Caco-2 (cell line): ENCODE results near the gene TPSB2. TPM values are rescaled to one million over a fixed set of nuclear protein-coding genes. Genes with fewer than 3 reads are reported as not detected.

Experiments used
- BruUV-seq: library from RNA; stranded (reverse); fragments of 400-500 nt; replicated peaks from 2 replicates; lab custom pipeline; 2021; lab: Mats Ljungman, UMichigan
- CTCF ChIA-PET: fragments of 300-600 bp; sonication (Branson Sonifier 250); formaldehyde crosslinking; loops from one replicate; lab custom pipeline; 2022; ENCODE audit warnings: antibody characterized with exemption; lab: Charles Lee
- POLR2A ChIA-PET: fragments of 300-600 bp; sonication (Branson Sonifier 250); formaldehyde crosslinking; loops from one replicate; lab custom pipeline; 2022; ENCODE audit warnings: antibody characterized with exemption; lab: Charles Lee
- DNase-seq, 2 experiments: peaks; one replicate each; pipeline versions ENCODE4 v3.0.0 to v3.0.0-alpha.2; 2020 to 2022
- H3K27me3 ChIP-seq: replicated peaks from 2 replicates; pipeline ENCODE4 v1.6.0; 2011; ENCODE audit warnings: low read length; ENCODE audit not compliant: control insufficient read depth, insufficient read depth
- H3K36me3 ChIP-seq: 2 replicates; pipeline ENCODE4 v1.5.1; 2011; ENCODE audit warnings: low read length; ENCODE audit not compliant: control insufficient read depth, insufficient read depth
- H3K4me1 ChIP-seq: fragments of 250-450 bp; sonication (Bioruptor Pico); 2 replicates; pipeline ENCODE4 v1.5.1; 2020; ENCODE audit warnings: mild to moderate bottlenecking
- H3K4me3 ChIP-seq: 2 replicates; pipeline ENCODE4 v1.5.1; 2011; ENCODE audit warnings: low read depth, mild to moderate bottlenecking, control low read depth, low read length
- H3K9me3 ChIP-seq: fragments of 250-450 bp; sonication (Bioruptor Pico); 2 replicates; pipeline ENCODE4 v1.5.1; 2020; ENCODE audit warnings: mild to moderate bottlenecking, moderate library complexity
- H3K27ac Mint-ChIP-seq: one replicate; pipeline ENCODE4 v1.8.0; 2022; ENCODE audit warnings: mixed read lengths; ENCODE audit not compliant: unreplicated experiment
- H3K27me3 Mint-ChIP-seq: one replicate; pipeline ENCODE4 v1.8.0; 2022; ENCODE audit warnings: mixed read lengths; ENCODE audit not compliant: insufficient read depth, unreplicated experiment
- H3K36me3 Mint-ChIP-seq: one replicate; pipeline ENCODE4 v1.8.0; 2022; ENCODE audit warnings: mild to moderate bottlenecking, mixed read lengths; ENCODE audit not compliant: insufficient read depth, unreplicated experiment
- H3K4me1 Mint-ChIP-seq: one replicate; pipeline ENCODE4 v1.8.0; 2022; ENCODE audit warnings: low read depth, mixed read lengths; ENCODE audit not compliant: unreplicated experiment
- H3K4me3 Mint-ChIP-seq: one replicate; pipeline ENCODE4 v1.8.0; 2022; ENCODE audit warnings: mild to moderate bottlenecking, moderate library complexity, mixed read lengths; ENCODE audit not compliant: unreplicated experiment
- H3K9me3 Mint-ChIP-seq: one replicate; pipeline ENCODE4 v1.8.0; 2022; ENCODE audit warnings: mixed read lengths; ENCODE audit not compliant: unreplicated experiment
- CTCF ChIP-seq, 2 experiments: fragments of 200-600 bp in 1 of 2; IDR thresholded peaks; 1 replicate in 1 of 2; 2 replicates in 1 of 2; pipeline versions ENCODE4 v1.5.1 to v1.8.0; 2011 to 2022; ENCODE audit warnings: antibody characterized with exemption in 1 of 2, control low read depth in 1 of 2, inconsistent platforms in 1 of 2, low read depth in 1 of 2, low read length in 1 of 2, mild to moderate bottlenecking in 1 of 2, moderate library complexity in 1 of 2; ENCODE audit not compliant: insufficient read depth in 1 of 2, severe bottlenecking in 1 of 2, unreplicated experiment in 1 of 2
- intact Hi-C: fragments of 100-400 bp; cut with micrococcal nuclease; formaldehyde crosslinking; loops from one replicate; pipeline ENCODE4 v1.10.0; 2022; ENCODE audit not compliant: unreplicated experiment
- total RNA-seq: library from RNA; stranded (reverse); gene quantifications from 2 replicates; pipeline ENCODE4 v1.2.3, GENCODE V29; 2022

TPSB2 gene
- total RNA-seq, 1 experiment from 2014 or later = not detected

- TF ChIP-seq CTCF (IDR thresholded peaks at IDR 0.05; ENCODE audit: insufficient read depth in 1 of 2, low read depth in 1 of 2, low read length in 1 of 2, severe bottlenecking in 1 of 2, unreplicated experiment in 1 of 2) = no peak
- Histone ChIP-seq H3K4me3 (no peak overlapping the region), H3K27me3 (no peaks in the 10 kb centered on the region), H3K36me3 (no peaks in the 10 kb centered on the region), H3K9me3 (no peaks in the 10 kb centered on the region), H3K4me1 (no peaks in the 10 kb centered on the region)
- Mint-ChIP-seq H3K4me1 (no peaks in the 10 kb centered on the region), H3K9me3 (no peaks in the 10 kb centered on the region), H3K4me3 (no peak overlapping the region), H3K36me3 (no peaks in the 10 kb centered on the region), H3K27ac (no peak overlapping the region), H3K27me3 (peaks cover 2% of the 10 kb centered on the region)
- intact Hi-C loops = no loop called here
- CTCF ChIA-PET = interaction anchor here (0.5 kb wide), 1 partner anchor 10 kb away, joined by 3 read pairs; no protein-coding TSS in a partner anchor
- no TSS peak for BruUV-seq
- POLR2A ChIA-PET = no interaction called here
- DNase-seq = no peak
Observed at GRCh38 chr16:1224558-1224957, 5.4 kb downstream of the TPSB2 start.

- H3K9me3 Mint-ChIP-seq = no peaks in the 10 kb centered on the region
- Histone ChIP-seq H3K36me3 (no peaks in the 10 kb centered on the region), H3K4me3 (no peak overlapping the region), H3K27me3 (no peaks in the 10 kb centered on the region), H3K4me1 (no peaks in the 10 kb centered on the region), H3K9me3 (no peaks in the 10 kb centered on the region)
- H3K27me3 Mint-ChIP-seq = peaks cover 2% of the 10 kb centered on the region
- no TSS peak for BruUV-seq
- TF ChIP-seq CTCF (IDR thresholded peaks at IDR 0.05; ENCODE audit: insufficient read depth in 1 of 2, low read depth in 1 of 2, low read length in 1 of 2, severe bottlenecking in 1 of 2, unreplicated experiment in 1 of 2) = no peak
- intact Hi-C loops = no loop called here
- no peaks in the 10 kb centered on the region for H3K4me1 Mint-ChIP-seq
- no peak overlapping the region for H3K27ac Mint-ChIP-seq
- no peak overlapping the region for H3K4me3 Mint-ChIP-seq
- DNase-seq = no peak
- ChIA-PET CTCF (no interaction called here), POLR2A (no interaction called here)
- H3K36me3 Mint-ChIP-seq = no peaks in the 10 kb centered on the region
Observed at GRCh38 chr16:1223355-1224214, 6.4 kb downstream of the TPSB2 start.

- no peaks in the 10 kb centered on the region for H3K36me3 Mint-ChIP-seq
Observed at GRCh38 chr16:1222553-1223354, 7.2 kb downstream of the TPSB2 start.

More at GRCh38 chr16:1222553-1223354, 7.2 kb downstream of the TPSB2 start:
- Histone ChIP-seq H3K4me3 (no peak overlapping the region), H3K36me3 (no peaks in the 10 kb centered on the region), H3K27me3 (no peaks in the 10 kb centered on the region), H3K4me1 (no peaks in the 10 kb centered on the region), H3K9me3 (no peaks in the 10 kb centered on the region)
- Mint-ChIP-seq H3K4me1 (no peaks in the 10 kb centered on the region), H3K9me3 (no peaks in the 10 kb centered on the region), H3K27ac (no peak overlapping the region), H3K27me3 (peaks cover 2% of the 10 kb centered on the region), H3K4me3 (no peak overlapping the region)
- DNase-seq = no peak
- TF ChIP-seq CTCF (IDR thresholded peaks at IDR 0.05; ENCODE audit: insufficient read depth in 1 of 2, low read depth in 1 of 2, low read length in 1 of 2, severe bottlenecking in 1 of 2, unreplicated experiment in 1 of 2) = no peak
- CTCF ChIA-PET = no interaction called here
- intact Hi-C loops = no loop called here
- no TSS peak for BruUV-seq
- POLR2A ChIA-PET = no interaction called here
